Esophagus squamous epithelium (tissue), 5 donors: Measurements from ENCODE around the gene ID2. TPM values are rescaled to one million over a fixed set of nuclear protein-coding genes. Genes with fewer than 3 reads are reported as not detected.

Source experiments
- DNase-seq: peaks from one replicate; lab custom pipeline; 2025; lab: John Stamatoyannopoulos, UW
- H3K27ac ChIP-seq, 4 donors: fragments of 200-600 bp; sonication (generic); one replicate each; pipeline ENCODE4 v1.5.1; 2016 to 2019; ENCODE audit warnings: mild to moderate bottlenecking in 1 of 4
- H3K27me3 ChIP-seq, 4 donors: fragments of 200-600 bp; sonication (generic); 1 replicate in 3 of 4; 2 replicates in 1 of 4; pipeline versions ENCODE4 v1.5.1 to v1.6.0; 2017 to 2021; ENCODE audit warnings: antibody characterized with exemption in 1 of 4
- H3K36me3 ChIP-seq, 3 donors: fragments of 200-600 bp; sonication (generic); one replicate each; pipeline ENCODE4 v1.5.1; 2016 to 2019
- H3K4me1 ChIP-seq, 3 donors: fragments of 200-600 bp; sonication (generic); one replicate each; pipeline ENCODE4 v1.5.1; 2017 to 2019
- H3K4me3 ChIP-seq, 4 donors: fragments of 200-600 bp; sonication (generic); 1 replicate in 3 of 4; 2 replicates in 1 of 4; pipeline ENCODE4 v1.5.1; 2016 to 2019; ENCODE audit warnings: mild to moderate bottlenecking in 2 of 4, moderate library complexity in 1 of 4
- H3K9me3 ChIP-seq, 3 donors: fragments of 200-600 bp; sonication (generic); one replicate each; pipeline ENCODE4 v1.5.1; 2016 to 2019
- POLR2A ChIP-seq, 4 donors: fragments of 450-650 bp; IDR thresholded peaks; one replicate each; pipeline ENCODE4 v1.6.1; 2017; ENCODE audit warnings: antibody characterized with exemption in 4 of 4, mild to moderate bottlenecking in 4 of 4, moderate library complexity in 3 of 4
- WGBS, 2 donors: methylation state at CpG; one replicate each; pipeline ENCODE4 v1.1.5; 2018; 5-methylcytosine and 5-hydroxymethylcytosine counted together
- intact Hi-C: fragments of 100-400 bp; cut with DNase I; formaldehyde crosslinking; loops from one replicate; pipeline ENCODE4 v1.15.0; 2022
- total RNA-seq, 4 donors: library from RNA; depleted of rRNA; stranded (reverse); fragments of >200 nt; gene quantifications; one replicate each; pipeline ENCODE4 v1.1.0, GENCODE V29; 2016
- TF ChIP-seq, protein P1 (sequence below), 6 experiments: fragments of 450-650 bp in 4 of 6; fragments of 200-600 bp in 2 of 6; sonication (generic) in 2 of 6; IDR thresholded peaks; one replicate each; pipeline ENCODE4 v1.5.1; 2016 to 2019; ENCODE audit warnings: antibody characterized with exemption in 6 of 6, mild to moderate bottlenecking in 4 of 6, moderate library complexity in 4 of 6
- donor health status: DM: yes; HTN: yes; CAD: no.

ID2 gene
- total RNA-seq, 4 donors from 2014 or later: 16.1 to 82.0 (median 34.2) TPM

DNA sequence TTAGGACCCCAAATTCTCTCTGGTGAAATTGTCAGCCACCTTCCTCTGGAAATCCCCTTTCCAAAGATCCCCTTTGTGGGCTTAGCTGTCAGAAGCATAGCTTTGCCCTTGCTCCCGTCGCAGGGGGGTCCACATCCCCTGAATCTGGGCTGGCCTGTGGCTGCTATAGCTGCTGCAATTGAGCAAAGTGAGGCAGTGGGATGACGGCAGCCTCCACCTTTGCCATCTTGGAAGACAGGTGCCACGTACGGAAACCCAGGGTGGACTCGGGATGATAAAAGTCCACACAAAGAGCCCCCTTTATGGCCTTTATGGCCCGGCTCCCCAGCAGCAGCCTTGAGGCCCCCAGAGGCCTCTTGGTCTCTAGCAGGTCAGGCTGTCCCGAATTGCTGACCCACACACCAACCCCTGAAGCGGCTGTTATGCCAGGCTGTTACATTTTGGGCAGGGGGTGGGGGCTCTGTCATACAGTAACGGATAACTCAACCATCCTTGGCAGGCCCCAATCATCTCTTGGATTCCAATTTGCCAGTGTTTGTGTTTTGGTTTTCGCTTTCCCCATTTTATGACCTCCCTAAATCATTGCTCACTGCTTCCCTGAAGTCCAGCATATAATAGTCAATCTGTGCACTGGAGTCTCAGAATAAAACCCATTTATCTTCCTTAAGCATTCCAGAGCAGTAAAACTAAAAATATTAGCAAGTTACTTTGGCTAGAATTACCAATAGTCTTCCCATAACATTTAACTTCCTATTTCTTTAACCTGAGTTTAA lies 33.2 kb upstream of the ID2 start:
- intact Hi-C loops: no loop called here
- Histone ChIP-seq H3K4me1 (peaks cover 0 to 3% (median 0%) of the 10 kb centered on the region in 3 donors), H3K27me3 (no peaks in the 10 kb centered on the region), H3K9me3 (peaks cover 0 to 10% (median 0%) of the 10 kb centered on the region in 3 donors), H3K27ac (no peak overlapping the region), H3K4me3 (no peak overlapping the region), H3K36me3 (no peaks in the 10 kb centered on the region)
- TF ChIP-seq, protein P1, sequence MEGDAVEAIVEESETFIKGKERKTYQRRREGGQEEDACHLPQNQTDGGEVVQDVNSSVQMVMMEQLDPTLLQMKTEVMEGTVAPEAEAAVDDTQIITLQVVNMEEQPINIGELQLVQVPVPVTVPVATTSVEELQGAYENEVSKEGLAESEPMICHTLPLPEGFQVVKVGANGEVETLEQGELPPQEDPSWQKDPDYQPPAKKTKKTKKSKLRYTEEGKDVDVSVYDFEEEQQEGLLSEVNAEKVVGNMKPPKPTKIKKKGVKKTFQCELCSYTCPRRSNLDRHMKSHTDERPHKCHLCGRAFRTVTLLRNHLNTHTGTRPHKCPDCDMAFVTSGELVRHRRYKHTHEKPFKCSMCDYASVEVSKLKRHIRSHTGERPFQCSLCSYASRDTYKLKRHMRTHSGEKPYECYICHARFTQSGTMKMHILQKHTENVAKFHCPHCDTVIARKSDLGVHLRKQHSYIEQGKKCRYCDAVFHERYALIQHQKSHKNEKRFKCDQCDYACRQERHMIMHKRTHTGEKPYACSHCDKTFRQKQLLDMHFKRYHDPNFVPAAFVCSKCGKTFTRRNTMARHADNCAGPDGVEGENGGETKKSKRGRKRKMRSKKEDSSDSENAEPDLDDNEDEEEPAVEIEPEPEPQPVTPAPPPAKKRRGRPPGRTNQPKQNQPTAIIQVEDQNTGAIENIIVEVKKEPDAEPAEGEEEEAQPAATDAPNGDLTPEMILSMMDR (IDR thresholded peaks at IDR 0.05): no peak
- no peak for TF ChIP-seq POLR2A (IDR thresholded peaks at IDR 0.05)
- no peak for DNase-seq
- WGBS, 2 donors: 93 to 96% methylated on average over 2 to 5 of the region's 11 CpGs

DNA sequence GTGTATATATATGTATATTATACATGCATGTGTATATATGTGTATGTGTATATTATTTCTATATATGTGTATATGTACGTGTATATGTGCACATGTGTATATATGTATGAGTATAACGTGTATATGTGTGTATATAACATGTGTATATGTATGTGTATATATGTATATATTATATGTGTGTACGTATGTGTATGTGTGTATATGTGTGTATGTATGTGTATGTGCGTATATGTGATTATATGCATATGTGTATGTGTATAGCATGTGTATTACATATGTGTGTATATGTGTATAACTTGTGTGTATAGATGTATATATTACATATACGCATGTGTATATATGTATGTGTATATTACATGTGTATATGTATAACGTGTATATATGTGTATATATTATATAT lies 32.1 kb upstream of the ID2 start:
- TF ChIP-seq, protein P1 (IDR thresholded peaks at IDR 0.05): no peak
- no peak for TF ChIP-seq POLR2A (IDR thresholded peaks at IDR 0.05)
- Histone ChIP-seq H3K27ac (no peak overlapping the region), H3K9me3 (peaks cover 0 to 10% (median 0%) of the 10 kb centered on the region in 3 donors), H3K4me3 (no peak overlapping the region), H3K27me3 (no peaks in the 10 kb centered on the region), H3K4me1 (peaks cover 0 to 2% (median 0%) of the 10 kb centered on the region in 3 donors), H3K36me3 (no peaks in the 10 kb centered on the region)
- DNase-seq: no peak
- 64 to 72% methylated on average over 6 of the region's 6 CpGs for WGBS, 2 donors
- intact Hi-C loops: no loop called here

DNA sequence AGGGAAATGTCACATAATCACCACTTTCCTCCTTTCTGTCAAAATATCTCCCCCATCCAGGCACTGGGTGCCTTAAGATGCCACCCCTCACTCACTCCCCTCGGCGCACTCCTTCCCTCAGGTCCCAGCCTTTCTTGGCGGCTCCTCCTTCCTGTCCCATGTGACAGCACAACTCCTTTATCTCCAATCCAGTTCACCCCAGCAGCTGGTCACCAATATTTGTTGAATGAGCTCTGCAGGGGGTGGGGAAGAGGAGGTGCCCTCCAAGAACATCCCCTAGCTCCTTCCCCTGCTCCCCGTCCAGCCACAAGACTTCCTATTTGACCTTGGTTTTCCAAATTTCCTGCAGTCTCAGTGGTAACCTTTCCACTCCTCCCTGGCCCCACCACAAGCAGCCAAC lies 31.6 kb upstream of the ID2 start:
- intact Hi-C loops: no loop called here
- no peak overlapping the region for H3K27ac ChIP-seq
- H3K9me3 ChIP-seq: peaks cover 0 to 10% (median 0%) of the 10 kb centered on the region in 3 donors
- no peak overlapping the region for H3K4me3 ChIP-seq
- 91 to 93% methylated on average over 4 of the region's 4 CpGs for WGBS, 2 donors
- no peaks in the 10 kb centered on the region for H3K36me3 ChIP-seq
- no peak for DNase-seq
- H3K27me3 ChIP-seq: no peaks in the 10 kb centered on the region
- TF ChIP-seq POLR2A (IDR thresholded peaks at IDR 0.05): no peak
- TF ChIP-seq, protein P1 (IDR thresholded peaks at IDR 0.05): no peak
- H3K4me1 ChIP-seq: no peaks in the 10 kb centered on the region

DNA sequence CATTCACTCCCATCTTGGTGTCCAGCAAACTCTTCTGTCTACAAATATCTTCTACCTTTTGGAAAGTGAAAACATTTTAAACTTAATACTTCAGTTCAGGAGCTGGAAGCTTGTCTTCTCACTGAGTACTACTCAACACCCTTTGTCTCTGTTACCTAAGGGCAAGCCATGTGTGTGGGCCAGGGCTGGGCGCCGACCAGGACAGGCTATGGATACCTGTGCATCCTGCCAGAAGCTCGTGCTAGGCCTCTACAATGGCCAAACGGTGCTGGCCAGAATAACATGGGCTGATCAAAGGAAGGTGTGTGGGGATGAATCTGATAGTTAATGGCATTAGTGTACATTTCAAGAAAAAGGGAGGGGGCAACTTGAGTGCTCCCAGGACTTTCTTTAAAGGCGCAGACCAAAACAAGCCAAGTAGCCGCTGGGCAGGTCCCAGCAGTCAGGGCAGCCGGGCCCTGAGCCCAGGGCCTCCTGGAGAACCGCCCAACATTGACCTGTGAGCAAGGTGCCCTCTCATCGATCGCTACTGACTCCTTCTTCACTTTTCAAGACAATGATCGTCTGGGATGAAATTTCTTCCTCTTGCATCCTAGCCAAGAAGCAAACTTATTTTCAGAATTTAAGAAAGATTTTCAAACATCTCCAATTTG lies 29.0 kb upstream of the ID2 start:
- peaks cover 0 to under 1% (median 0%) of the 10 kb centered on the region in 3 donors for H3K9me3 ChIP-seq
- WGBS, 2 donors: 71 to 93% methylated on average over 7 to 11 of the region's 11 CpGs
- no peak for TF ChIP-seq POLR2A (IDR thresholded peaks at IDR 0.05)
- TF ChIP-seq, protein P1 (IDR thresholded peaks at IDR 0.05): no peak
- no peaks in the 10 kb centered on the region for H3K27me3 ChIP-seq
- intact Hi-C loops: no loop called here
- H3K27ac ChIP-seq: no peak overlapping the region
- no peak for DNase-seq
- H3K4me3 ChIP-seq: no peak overlapping the region
- no peaks in the 10 kb centered on the region for H3K4me1 ChIP-seq
- no peaks in the 10 kb centered on the region for H3K36me3 ChIP-seq

DNA sequence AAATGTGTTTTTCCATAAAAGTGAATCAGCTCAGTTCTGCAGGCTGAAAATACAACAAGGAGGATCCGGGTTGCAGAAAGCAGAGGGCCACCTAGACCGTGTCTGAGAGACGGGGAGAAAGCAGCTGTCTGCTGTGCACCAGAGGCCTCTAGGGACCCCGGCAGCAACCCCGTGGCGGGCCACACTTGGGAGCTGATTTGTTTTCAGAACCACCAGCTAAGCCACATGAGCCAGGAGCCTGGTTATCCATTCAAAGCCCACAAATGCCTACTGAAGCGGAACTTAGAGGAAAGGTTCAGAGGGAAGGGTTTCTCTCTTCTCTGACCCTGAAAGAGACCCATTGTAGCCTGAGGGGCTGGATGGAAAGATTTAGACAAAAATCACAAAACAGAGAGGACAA lies 28.4 kb upstream of the ID2 start:
- H3K36me3 ChIP-seq: no peaks in the 10 kb centered on the region
- DNase-seq: no peak
- H3K27me3 ChIP-seq: no peaks in the 10 kb centered on the region
- H3K27ac ChIP-seq: no peak overlapping the region
- H3K4me1 ChIP-seq: no peaks in the 10 kb centered on the region
- TF ChIP-seq, protein P1 (IDR thresholded peaks at IDR 0.05): no peak
- TF ChIP-seq POLR2A (IDR thresholded peaks at IDR 0.05): no peak
- no peaks in the 10 kb centered on the region for H3K9me3 ChIP-seq
- 79 to 89% methylated on average over 5 to 7 of the region's 7 CpGs for WGBS, 2 donors
- H3K4me3 ChIP-seq: no peak overlapping the region
- intact Hi-C loops: no loop called here
